GM18505 (cell line): ENCODE data around the gene PLXND1.

Experiments
- ATAC-seq: cut with Tn5 transposase; IDR thresholded peaks from one replicate; pipeline ENCODE4 v1.9.1; 2021; ENCODE audit not compliant: unreplicated experiment
- POLR2A ChIP-seq: IDR thresholded peaks from 4 replicates; pipeline ENCODE4 v1.6.1; 2011; ENCODE audit warnings: borderline replicate concordance; ENCODE audit not compliant: insufficient read depth, insufficient read length; ENCODE audit errors: extremely low read depth

The PLXND1 gene

DNA sequence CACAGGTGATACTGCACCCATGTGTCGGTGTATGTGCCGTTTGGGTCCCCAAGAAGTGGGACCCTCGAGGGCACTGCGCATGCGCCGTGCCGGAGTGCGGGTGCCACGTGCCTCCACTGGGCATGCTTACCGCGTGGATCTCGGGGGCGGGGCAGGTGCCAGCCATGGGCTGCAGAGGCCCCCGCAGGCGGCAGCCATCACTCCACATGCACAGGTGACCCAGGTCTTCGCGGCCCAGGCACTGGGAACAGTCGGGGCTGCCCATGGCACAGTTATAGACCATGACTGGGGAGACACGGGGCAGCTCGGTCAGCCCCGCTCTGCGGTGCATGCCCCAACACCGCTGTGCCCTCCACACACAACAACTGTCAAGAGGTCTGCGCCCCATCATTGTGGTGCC lies 32.3 kb downstream of the PLXND1 start:
- no peak for ATAC-seq
- TF ChIP-seq POLR2A: no peak

DNA sequence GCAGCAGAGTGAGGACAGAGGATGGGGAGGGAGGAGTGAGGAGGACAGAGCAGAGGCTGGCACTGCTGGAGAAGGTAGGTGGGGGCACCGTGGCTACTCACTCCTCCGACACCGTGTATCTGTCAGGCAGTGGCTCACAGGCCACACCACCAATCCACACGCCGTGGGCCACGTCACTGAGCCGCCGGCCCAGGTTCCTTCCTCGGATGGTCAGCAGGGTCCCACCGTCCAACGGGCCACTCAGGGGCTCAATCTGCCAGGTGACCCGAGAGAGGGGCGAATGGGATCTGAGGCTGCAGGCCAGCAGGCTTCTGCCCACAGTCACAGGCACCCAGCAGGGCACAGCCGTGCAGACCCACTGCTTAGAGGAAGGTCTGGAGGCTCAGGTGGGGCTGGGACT lies 33.0 kb downstream of the PLXND1 start:
- no peak for ATAC-seq

DNA sequence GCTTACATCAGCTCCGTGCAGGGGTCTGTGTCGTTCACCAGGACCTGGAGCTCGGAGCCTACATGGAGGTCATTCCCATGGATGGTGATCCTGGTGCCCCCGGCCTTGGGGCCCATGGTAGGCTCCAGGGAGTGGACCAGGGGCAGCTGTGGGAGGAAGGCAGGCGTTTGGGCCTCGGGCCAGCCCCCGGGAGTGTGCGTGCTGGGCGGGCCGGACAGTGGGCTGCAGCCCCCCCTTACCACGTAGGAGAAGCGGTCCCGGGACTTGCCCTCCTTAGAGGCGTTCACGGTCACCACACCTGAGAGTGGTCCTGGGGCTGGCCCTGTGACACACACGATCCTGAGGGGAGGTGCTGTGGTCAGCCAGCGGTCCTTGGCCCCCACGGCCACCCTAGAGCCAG lies 33.9 kb downstream of the PLXND1 start:
- ATAC-seq: no peak
- TF ChIP-seq POLR2A: no peak

More for the DNA sequence above, 33.0 kb downstream of the PLXND1 start:
- TF ChIP-seq POLR2A: no peak

DNA sequence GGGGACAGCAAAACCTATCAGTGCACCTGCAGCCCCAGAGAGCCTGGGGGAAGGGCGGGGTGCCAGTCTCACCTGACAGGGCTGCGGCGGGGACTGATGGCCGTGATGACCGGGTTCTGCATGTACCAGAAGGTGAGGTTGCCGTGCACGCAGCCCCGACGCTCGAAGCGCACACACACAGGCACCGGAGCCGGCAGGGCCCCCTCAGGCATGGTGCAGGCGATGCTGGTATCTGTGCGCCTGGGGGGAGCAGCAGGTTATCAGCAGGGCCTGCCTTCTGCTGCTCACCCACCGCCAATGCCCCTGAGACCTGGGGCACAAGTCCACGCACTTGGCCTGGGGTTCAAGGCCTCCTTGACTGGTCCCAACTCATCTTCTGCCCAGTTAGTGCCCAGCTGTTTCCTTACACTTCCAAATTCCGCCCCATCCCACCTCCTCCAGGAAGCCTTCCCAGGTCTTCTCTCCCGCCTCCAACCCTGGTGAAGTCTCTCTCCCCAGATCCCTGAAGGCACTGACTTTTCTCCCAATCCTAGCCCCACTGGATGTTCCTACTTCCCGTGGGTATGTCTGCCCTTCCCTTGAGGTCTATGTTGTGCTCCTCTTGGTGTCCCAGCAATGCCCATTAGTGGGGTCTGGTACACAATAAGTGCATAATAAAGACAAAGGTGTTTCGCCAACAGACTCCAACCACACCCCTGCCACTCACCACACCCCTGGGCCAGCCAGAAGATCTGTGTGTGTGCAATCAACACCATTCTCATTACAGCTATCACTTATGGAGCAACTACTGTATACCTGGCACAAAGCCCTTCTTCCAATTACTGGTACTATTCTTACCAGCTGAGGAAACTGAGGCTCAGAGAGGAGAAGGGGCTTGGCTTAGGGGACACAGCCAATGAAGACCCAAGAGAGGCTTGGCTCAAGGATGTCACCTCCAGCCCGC lies 34.6 kb downstream of the PLXND1 start:
- no peak for TF ChIP-seq POLR2A

DNA sequence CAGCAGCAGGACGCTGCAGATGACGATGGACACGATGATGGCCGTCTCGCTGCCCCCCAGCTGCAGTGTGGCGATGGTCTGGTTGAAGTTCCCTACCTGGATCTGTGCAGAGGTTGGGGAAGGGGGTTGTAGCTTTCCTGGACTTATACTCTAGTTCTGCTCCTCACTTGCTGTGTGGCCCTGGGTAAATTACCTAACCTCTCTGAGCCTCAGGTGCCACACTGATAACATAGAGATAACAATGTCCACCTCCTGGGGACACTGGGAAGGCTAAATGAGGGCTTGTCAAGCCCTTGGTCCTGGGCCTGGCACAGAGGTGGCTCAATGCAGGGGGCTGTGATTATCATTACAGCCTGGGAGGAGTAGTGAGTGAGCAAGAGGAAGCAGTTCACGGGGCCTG lies 36.6 kb downstream of the PLXND1 start:
- TF ChIP-seq POLR2A: no peak

More for the DNA sequence above, 34.6 kb downstream of the PLXND1 start:
- no peak for ATAC-seq

DNA sequence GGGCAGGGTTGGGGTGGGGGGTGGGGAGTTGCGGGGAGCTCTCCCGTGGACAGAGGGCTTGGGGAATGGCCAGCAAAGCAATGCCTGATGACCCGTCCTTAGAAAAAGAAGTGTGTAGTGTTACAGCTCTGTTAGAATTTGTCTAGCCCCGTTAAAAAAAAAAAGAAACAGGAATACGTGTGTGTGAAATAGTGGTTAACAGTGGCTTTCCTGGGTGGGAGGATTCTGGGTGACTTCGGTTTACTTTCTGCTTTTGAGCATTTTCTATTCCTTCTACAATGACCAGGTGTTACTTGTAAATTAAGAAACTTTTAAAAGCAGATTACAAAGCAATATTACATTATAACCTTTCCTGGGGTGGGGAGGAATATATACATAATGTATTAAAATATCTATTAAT lies 38.5 kb downstream of the PLXND1 start:
- TF ChIP-seq POLR2A: no peak
- ATAC-seq: no peak

More for the DNA sequence above, 36.6 kb downstream of the PLXND1 start:
- no peak for ATAC-seq

DNA sequence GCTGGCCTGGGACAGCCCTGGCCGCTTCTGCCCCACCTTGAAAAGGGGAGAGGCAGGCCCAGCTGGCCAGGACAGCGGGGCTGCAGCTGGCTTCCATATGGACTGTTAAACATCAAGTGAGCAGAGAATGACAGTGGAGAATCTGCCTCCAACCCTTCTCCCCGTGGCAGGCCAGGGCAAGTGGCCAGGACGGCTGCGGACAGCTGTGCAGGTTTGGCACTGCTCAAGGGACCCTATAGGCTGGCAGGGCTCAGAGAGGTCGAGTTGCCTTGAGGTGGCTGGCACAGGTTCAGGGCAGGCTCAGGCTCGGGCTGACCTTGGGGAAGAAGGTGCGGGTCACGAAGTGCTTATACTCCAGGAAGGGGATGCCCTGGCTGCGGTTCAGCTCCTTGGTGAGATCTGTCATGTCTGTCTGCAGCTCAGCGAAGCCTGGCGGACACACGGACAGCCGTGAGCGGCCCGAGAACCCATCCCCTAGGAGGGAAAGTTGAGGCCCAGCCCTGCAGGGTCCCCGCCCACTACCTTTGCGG lies 39.2 kb downstream of the PLXND1 start:
- no peak for TF ChIP-seq POLR2A
- no peak for ATAC-seq

DNA sequence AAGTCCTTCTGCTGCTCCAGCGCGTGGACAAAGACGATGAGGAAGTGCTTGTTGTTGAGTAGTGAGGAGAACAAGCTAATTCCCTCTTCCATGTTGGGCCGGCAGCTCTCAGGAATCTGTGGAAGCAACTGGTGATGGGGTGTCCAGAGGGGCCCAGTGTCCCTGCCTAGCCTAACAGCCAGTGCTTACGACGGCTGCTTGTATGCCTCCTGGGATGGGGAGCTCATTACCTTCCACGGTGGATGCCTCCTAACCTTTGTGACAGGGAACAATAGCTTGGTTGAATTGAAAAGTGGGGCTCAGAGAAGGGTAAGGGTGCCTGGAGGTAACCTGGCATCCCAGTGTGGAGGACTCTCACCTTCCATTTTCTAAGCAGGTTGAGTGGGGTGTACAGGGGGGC lies 40.6 kb downstream of the PLXND1 start:
- TF ChIP-seq POLR2A: no peak
- ATAC-seq: no peak

DNA sequence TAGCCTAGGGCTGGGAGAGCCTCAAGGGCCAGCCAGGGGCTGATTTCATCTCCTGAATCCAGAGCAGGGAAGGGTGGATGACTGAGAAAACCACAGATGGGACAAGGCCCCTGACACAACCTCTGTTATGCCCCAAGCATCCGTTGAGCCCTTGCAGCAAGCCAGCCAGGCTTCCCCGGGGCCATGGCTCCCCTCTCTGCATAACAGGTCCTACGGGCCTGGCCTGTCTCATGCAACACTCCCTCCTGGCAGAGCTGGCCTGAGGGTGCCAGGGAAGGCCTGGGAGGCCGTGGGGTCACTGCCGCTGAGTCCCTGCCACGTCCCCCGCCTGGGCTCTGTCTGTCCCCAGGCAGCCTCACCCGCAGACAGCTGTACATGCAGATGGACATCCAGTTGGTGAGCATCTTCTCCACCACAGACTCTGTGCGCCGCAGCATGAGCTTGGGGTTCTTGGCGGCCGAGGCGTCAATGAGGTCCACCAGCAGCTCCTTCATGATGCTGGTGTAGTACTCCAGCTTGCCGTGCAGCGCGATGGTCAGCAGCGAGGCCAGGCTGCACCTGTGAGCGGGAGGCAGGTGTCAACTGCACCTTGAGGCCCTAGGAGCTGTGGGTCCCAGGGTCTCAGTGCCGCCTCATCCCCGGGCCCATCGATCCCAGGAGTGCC lies 41.4 kb downstream of the PLXND1 start:
- TF ChIP-seq POLR2A: no peak
- no peak for ATAC-seq

DNA sequence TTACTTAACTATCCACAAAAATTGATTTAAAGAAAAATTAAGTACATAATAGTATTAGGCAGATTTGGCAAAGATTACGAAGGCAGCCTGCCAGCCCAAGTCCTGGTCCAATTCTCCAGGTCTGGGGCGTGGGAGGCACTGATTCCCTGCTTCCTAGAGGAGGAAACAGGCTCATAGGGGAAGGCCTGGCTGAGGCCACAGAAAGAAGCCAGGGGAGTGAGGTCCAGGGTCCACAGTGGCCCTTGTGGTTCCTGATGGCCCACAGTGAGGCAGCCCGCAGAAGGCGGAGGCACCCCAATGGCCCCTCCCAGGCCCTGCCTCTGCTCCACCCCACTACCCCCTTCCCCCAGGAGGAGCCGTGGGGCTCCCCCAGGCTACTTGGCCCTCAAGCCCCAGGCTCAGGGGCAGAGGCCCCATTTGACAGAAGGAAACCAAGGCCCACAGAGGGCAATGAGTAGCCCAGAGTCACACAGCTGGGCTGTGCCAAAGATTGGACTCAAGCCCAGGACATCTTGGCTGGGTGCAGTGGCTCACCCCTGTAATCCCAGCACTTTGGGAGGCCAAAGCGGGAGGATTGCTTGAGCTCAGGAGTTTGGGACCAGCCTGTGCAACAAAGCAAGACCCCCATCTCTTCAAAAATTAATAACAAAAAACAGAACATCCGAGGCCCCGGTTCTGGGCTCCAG lies 42.5 kb downstream of the PLXND1 start:
- no peak for TF ChIP-seq POLR2A
- no peak for ATAC-seq

DNA sequence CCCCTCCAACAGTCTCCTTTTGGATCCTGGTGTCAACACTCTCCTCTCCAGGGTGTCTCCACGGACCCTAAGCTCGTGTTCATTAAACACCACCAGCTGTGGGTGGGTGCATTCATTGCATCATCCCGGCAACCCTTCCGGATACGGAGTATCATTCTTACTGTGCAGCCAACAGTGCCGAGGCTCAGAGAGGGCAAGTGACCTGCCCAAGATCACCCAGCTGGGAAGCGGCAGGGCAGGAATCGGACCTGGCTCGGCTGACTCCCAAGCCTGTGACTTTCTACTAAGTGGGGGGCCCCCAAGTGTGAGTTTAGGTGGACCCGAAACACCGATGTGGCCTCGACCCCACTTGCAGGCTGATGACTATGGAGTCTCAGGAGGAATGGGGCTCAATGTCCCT lies 43.1 kb downstream of the PLXND1 start:
- TF ChIP-seq POLR2A: no peak
- ATAC-seq: no peak

DNA sequence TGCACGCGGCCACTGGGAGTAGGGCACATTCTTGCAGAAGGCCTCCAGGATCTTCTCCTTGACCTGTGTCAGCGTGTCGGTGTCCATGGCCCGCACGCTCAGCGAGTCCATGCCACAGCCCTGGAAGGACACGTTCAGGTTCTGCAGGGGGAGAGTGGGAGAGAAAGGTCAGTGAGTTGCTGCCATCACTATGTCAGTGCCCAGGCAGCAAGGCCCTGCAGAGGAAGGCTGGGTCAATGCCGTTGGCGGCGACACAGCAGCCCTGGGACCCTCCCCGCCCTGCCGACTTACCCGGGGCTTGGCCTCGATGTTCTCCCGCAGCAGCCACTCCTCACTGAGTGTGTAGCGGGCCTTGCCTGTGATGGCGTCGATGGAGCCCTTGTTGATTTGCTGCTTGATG lies 43.7 kb downstream of the PLXND1 start:
- no peak for ATAC-seq
- TF ChIP-seq POLR2A: no peak

DNA sequence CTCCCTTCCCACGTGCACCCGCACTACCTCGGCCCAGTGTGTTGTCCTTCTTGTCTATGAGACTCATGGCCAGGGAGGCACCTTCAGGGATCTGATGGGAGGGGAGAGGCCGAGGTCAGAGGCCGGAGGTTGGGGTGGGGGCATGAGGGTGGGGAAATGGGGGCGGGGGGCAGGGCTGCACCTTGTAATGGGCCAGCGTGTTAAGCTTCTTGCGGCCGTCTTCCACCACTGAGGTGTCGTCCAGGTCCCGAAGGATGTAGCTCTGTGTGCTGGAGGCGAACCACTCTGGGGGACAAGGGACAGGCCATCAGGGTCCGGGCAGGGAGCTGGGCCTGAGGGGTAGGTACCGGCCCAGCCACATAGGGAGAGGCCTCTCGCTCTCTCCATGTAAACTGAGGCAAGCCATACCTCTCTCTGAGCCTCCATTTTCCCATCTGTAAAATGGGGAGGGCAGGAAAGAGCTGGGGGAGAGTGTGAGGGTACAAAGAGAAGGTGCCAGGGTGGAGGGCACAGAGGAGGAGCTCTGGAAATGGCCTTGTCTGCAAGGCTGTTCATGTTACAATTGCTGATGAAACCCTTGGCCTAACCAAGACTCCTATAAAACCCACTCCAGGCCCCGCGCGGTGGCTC lies 44.7 kb downstream of the PLXND1 start:
- ATAC-seq: no peak
- no peak for TF ChIP-seq POLR2A
